PFSK-1 (cell line): ENCODE data around the gene SLN.

ENCODE experiments used
- FOXP2 ChIP-seq: optimal IDR thresholded peaks from 2 replicates; pipeline ENCODE3; 2011; ENCODE audit warnings: borderline replicate concordance, control low read depth, inconsistent platforms; ENCODE audit not compliant: insufficient read depth; ENCODE audit errors: extremely low read length, extremely low read depth
- POLR2AphosphoS5 ChIP-seq: IDR thresholded peaks from 2 replicates; pipeline ENCODE4 v1.6.1; 2012; ENCODE audit warnings: low read depth, mild to moderate bottlenecking, control low read depth, low read length, moderate library complexity
- SIN3A ChIP-seq: IDR thresholded peaks from 2 replicates; pipeline ENCODE4 v1.6.1; 2012; ENCODE audit warnings: mild to moderate bottlenecking, low read length, moderate library complexity, borderline replicate concordance; ENCODE audit not compliant: insufficient read depth
- TAF1 ChIP-seq: IDR thresholded peaks from 2 replicates; pipeline ENCODE4 v1.6.1; 2012; ENCODE audit warnings: low read length, control low read depth, borderline replicate concordance; ENCODE audit not compliant: insufficient read depth
- TF ChIP-seq, protein P1 (sequence below), 2 experiments: IDR thresholded peaks; 2 replicates each; pipeline versions ENCODE4 v1.6.1 to v1.8.0; 2011 to 2012; ENCODE audit warnings: low read depth in 2 of 2, low read length in 2 of 2, control low read depth in 1 of 2, inconsistent platforms in 1 of 2, mild to moderate bottlenecking in 1 of 2, moderate library complexity in 1 of 2; ENCODE audit not compliant: insufficient read depth in 1 of 2

Gene SLN

DNA sequence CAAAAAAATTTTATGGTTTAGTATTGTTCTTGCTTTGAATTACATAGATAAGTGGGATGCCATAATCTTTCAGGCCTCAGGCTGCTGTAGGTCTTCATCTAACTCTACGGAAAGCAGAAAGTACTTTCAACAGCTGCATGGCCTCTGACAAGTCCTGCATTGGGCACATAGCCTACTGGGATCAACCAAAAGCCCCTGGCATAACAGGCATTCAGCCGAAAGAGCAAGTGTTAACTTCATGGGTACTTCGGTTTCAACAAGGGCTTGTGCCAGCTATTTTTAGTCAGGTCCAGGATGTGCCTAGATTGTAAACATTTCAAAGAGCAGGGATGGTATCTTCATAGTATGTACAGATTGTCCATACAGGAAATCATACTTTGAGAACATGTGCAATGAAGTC lies 3.1 kb downstream of the SLN start:
- TF ChIP-seq TAF1 (no peak), FOXP2 (no peak), SIN3A (no peak), POLR2AphosphoS5 (no peak)
- TF ChIP-seq, protein P1, sequence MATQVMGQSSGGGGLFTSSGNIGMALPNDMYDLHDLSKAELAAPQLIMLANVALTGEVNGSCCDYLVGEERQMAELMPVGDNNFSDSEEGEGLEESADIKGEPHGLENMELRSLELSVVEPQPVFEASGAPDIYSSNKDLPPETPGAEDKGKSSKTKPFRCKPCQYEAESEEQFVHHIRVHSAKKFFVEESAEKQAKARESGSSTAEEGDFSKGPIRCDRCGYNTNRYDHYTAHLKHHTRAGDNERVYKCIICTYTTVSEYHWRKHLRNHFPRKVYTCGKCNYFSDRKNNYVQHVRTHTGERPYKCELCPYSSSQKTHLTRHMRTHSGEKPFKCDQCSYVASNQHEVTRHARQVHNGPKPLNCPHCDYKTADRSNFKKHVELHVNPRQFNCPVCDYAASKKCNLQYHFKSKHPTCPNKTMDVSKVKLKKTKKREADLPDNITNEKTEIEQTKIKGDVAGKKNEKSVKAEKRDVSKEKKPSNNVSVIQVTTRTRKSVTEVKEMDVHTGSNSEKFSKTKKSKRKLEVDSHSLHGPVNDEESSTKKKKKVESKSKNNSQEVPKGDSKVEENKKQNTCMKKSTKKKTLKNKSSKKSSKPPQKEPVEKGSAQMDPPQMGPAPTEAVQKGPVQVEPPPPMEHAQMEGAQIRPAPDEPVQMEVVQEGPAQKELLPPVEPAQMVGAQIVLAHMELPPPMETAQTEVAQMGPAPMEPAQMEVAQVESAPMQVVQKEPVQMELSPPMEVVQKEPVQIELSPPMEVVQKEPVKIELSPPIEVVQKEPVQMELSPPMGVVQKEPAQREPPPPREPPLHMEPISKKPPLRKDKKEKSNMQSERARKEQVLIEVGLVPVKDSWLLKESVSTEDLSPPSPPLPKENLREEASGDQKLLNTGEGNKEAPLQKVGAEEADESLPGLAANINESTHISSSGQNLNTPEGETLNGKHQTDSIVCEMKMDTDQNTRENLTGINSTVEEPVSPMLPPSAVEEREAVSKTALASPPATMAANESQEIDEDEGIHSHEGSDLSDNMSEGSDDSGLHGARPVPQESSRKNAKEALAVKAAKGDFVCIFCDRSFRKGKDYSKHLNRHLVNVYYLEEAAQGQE (IDR thresholded peaks at IDR 0.05; ENCODE audit: insufficient read depth in 1 of 2, low read depth in 2 of 2, low read length in 2 of 2), result no peak

DNA sequence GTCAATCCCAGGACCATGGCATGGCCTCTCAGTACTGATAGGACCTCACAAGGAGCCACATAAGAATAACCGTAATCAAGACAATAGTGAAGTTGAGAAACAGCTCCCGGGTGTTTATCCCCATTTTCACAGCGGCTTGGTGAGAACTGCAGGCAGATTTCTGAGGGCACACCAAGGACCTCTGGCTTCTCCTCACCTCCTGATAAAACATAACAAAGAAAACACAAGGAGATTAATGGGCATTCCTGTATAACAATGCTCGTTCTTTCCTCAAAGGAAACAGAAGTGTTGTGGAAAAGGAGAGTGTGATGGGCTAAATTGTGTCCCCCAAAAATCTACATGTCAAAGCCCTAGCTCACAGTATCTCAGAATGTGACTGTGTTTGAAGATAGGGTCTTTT lies 4.0 kb downstream of the SLN start:
- TF ChIP-seq POLR2AphosphoS5 (no peak), TAF1 (no peak), SIN3A (no peak), FOXP2 (no peak)
- TF ChIP-seq, protein P1 (IDR thresholded peaks at IDR 0.05; ENCODE audit: insufficient read depth in 1 of 2, low read depth in 2 of 2, low read length in 2 of 2), result no peak

DNA sequence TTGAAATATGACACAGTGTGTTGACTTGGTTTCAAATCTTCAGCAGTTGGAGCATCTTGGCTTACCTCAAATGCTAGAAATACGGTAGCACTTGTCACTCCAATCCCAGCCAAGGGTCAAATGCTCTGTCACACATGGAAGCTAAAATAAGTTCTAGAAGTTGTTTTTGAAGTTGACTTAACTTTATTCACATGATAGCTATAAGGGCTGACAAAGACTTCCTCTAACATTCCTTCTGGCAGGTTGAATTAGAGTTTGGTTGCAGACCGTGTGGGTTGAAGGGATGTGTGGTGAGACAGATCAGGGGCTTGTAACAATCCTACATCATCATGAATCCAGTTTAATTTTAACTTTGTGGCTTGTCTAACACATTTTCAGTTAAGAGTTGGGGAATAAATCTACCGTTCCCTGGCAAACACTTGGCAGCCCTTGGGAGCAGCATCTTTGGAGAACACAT lies 4.6 kb downstream of the SLN start:
- TF ChIP-seq TAF1 (no peak), FOXP2 (no peak), POLR2AphosphoS5 (no peak), SIN3A (no peak)
- TF ChIP-seq, protein P1 (IDR thresholded peaks at IDR 0.05; ENCODE audit: insufficient read depth in 1 of 2, low read depth in 2 of 2, low read length in 2 of 2), result no peak

DNA sequence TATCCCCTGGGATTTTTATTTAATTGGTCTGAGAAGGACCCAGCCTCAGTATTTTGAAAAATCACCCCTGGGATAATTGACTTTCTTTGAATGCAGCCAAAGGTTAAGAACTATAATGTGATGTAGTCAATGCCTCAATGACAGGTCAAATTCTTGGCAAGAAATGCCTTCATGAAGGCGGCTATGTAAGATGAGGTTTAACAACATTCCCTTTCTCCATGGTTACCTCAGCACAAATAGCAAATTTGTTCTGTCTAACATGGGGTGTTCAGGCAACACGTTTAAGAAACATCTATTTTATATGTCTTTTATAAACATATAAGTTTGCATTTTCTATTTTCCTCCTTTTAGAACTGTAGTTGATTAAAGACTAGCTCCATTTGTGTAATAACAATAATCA lies 5.3 kb downstream of the SLN start:
- TF ChIP-seq SIN3A (no peak), POLR2AphosphoS5 (no peak)

DNA sequence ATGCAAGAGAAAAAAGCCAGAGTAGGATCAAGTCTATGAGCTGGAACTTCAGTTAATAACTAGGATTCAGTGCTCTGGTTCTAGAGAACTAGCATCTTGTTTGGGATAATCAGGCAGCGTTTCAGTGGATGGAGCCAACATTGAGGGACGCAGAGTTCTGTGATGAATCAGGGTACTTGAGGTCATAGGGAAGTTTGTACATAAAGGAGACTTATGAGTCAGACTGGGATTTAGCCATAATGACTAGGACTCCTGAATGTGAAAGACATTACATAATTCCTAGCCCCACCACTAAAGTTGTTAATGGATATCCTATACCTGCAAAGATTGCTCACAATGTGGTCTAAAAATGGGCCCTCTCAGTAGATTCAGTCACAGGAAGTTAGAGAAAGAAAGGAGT lies 6.8 kb downstream of the SLN start:
- TF ChIP-seq, protein P1 (IDR thresholded peaks at IDR 0.05; ENCODE audit: insufficient read depth in 1 of 2, low read depth in 2 of 2, low read length in 2 of 2), result no peak
- no peak for TF ChIP-seq TAF1
- no peak for TF ChIP-seq SIN3A
- no peak for TF ChIP-seq FOXP2
- no peak for TF ChIP-seq POLR2AphosphoS5
